Ascending aorta (tissue), 2 donors: ENCODE data around the gene SMPD2. TPM values are rescaled to one million over a fixed set of nuclear protein-coding genes. Genes with fewer than 3 reads are reported as not detected.
A peak's percentile ranks its signal among the peaks of the same experiment; 100 is the strongest.

Experiments
- DNase-seq, 2 donors: peaks; one replicate each; pipeline ENCODE4 v3.0.0-alpha.2; 2019; ENCODE audit warnings: low spot score in 2 of 2
- H3K27ac ChIP-seq, 2 donors: fragments of 200-600 bp; sonication (generic); one replicate each; pipeline ENCODE4 v1.5.1; 2016 to 2017; ENCODE audit warnings: mild to moderate bottlenecking in 1 of 2
- H3K27me3 ChIP-seq: fragments of 200-600 bp; sonication (generic); one replicate; pipeline ENCODE4 v1.5.1; 2017
- H3K36me3 ChIP-seq, 2 donors: fragments of 200-600 bp; sonication (generic); one replicate each; pipeline ENCODE4 v1.5.1; 2016
- H3K4me1 ChIP-seq, 2 donors: fragments of 200-600 bp; sonication (generic); one replicate each; pipeline ENCODE4 v1.5.1; 2016 to 2017; ENCODE audit warnings: mild to moderate bottlenecking in 1 of 2
- H3K4me3 ChIP-seq, 2 donors: fragments of 200-600 bp; sonication (generic); one replicate each; pipeline ENCODE4 v1.5.1; 2016 to 2017; ENCODE audit warnings: mild to moderate bottlenecking in 1 of 2
- H3K9me3 ChIP-seq, 2 donors: fragments of 200-600 bp; sonication (generic); one replicate each; pipeline ENCODE4 v1.5.1; 2016
- CTCF ChIP-seq, 3 experiments: fragments of 200-600 bp in 2 of 3; fragments of 450-650 bp in 1 of 3; sonication (generic) in 2 of 3; IDR thresholded peaks; one replicate each; pipeline ENCODE4 v1.5.1; 2016 to 2019; ENCODE audit warnings: antibody characterized with exemption in 3 of 3, mild to moderate bottlenecking in 1 of 3, moderate library complexity in 1 of 3
- intact Hi-C: fragments of 100-400 bp; cut with DNase I; formaldehyde crosslinking; loops from one replicate; pipeline ENCODE4 v1.15.1; 2023
- total RNA-seq: library from RNA; depleted of rRNA; stranded (reverse); fragments of >200 nt; gene quantifications from one replicate; pipeline ENCODE4 v1.1.0, GENCODE V29; 2016

Gene SMPD2
- total RNA-seq, 1 donor from 2014 or later = 14.2 TPM

DNA sequence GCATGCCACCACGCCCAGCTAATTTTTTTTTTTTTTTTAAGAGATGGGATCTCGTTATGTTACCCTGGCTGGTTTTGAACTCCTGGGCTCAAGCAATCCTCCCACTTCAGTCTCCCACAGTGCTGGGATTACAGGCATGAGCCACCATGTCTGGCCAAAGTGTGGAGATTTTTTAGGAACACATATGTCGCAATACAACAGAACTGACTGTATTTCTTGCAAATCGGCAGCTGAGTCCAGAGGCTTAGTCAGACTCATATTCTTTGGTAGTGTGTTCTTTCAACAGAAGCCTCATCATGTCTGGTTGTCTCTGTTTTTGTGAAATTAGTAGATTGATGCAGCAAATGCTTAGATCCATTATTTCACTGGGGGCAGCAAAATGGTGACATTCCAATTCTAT lies 34.3 kb upstream of the SMPD2 start:
- Histone ChIP-seq H3K9me3 (no peaks in the 10 kb centered on the region), H3K36me3 (no peaks in the 10 kb centered on the region), H3K4me3 (no peak overlapping the region), H3K27ac (no peak overlapping the region), H3K4me1 (no peaks in the 10 kb centered on the region), H3K27me3 (no peaks in the 10 kb centered on the region)
- peak in 1 of 2 donors; percentile 30 for DNase-seq
- no peak for TF ChIP-seq CTCF (IDR thresholded peaks at IDR 0.05)
- intact Hi-C loops = no loop called here

GRCh38 chr6:109411034-109411433 lies 29.5 kb upstream of the SMPD2 start:
- Histone ChIP-seq H3K4me1 (no peaks in the 10 kb centered on the region), H3K9me3 (no peaks in the 10 kb centered on the region), H3K27me3 (no peaks in the 10 kb centered on the region), H3K27ac (no peak overlapping the region), H3K4me3 (no peak overlapping the region), H3K36me3 (no peaks in the 10 kb centered on the region)
- DNase-seq = peak in 1 of 2 donors; percentile 8
- intact Hi-C loops = no loop called here
- TF ChIP-seq CTCF (IDR thresholded peaks at IDR 0.05) = no peak

DNA sequence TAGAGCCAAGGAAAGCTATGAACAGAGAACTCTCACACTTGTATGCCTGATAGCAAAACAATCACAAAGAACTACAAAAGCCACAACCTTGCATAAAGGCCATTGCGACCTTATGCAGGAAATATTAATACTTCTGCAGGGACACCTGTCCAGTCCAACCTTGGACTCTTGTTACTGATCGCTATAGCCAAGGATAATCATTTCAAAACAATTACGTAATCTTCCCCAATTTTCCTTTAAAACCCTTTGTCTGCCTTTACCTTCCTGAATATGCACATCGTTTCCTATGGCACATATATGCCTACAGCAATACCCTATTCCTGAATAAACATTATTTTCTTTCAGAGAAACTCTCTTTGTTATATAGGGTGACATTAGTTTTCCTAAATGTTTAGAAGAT lies 22.9 kb upstream of the SMPD2 start:
- no peak for TF ChIP-seq CTCF (IDR thresholded peaks at IDR 0.05)
- Histone ChIP-seq H3K4me3 (no peak overlapping the region), H3K4me1 (no peaks in the 10 kb centered on the region), H3K36me3 (no peaks in the 10 kb centered on the region), H3K27ac (no peak overlapping the region), H3K9me3 (no peaks in the 10 kb centered on the region), H3K27me3 (no peaks in the 10 kb centered on the region)
- intact Hi-C loops = no loop called here
- no peak for DNase-seq

DNA sequence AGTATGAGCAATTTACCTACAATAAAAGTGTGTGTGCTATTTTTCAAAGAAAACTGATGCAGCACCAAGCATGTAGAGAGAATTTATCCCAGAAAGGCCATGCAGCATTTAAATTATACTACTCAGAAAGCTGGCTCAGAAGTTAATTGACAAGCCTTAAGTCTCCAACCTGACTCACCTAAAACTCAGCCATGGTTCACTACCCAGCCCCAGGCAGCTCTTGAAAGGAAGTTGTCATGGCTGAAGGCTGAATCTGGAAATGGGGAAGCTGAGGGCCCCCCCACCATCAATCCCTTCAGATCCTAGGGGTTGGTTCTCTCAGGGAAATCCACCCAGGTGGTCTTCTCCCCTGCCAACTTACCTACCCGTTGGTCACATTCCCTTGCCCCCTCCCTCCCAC lies 19.8 kb upstream of the SMPD2 start:
- intact Hi-C loops = no loop called here
- no peaks in the 10 kb centered on the region for H3K27me3 ChIP-seq

GRCh38 chr6:109421184-109421583 lies 19.3 kb upstream of the SMPD2 start:
- no peak for TF ChIP-seq CTCF (IDR thresholded peaks at IDR 0.05)
- Histone ChIP-seq H3K36me3 (no peaks in the 10 kb centered on the region), H3K4me1 (no peaks in the 10 kb centered on the region), H3K27me3 (no peaks in the 10 kb centered on the region), H3K27ac (no peak overlapping the region), H3K4me3 (no peak overlapping the region), H3K9me3 (no peaks in the 10 kb centered on the region)
- intact Hi-C loops = no loop called here
- DNase-seq = no peak

More for the DNA sequence above, 19.8 kb upstream of the SMPD2 start:
- Histone ChIP-seq H3K9me3 (no peaks in the 10 kb centered on the region), H3K4me3 (no peak overlapping the region), H3K36me3 (no peaks in the 10 kb centered on the region), H3K4me1 (no peaks in the 10 kb centered on the region), H3K27ac (no peak overlapping the region)
- TF ChIP-seq CTCF (IDR thresholded peaks at IDR 0.05) = no peak
- DNase-seq = no peak

DNA sequence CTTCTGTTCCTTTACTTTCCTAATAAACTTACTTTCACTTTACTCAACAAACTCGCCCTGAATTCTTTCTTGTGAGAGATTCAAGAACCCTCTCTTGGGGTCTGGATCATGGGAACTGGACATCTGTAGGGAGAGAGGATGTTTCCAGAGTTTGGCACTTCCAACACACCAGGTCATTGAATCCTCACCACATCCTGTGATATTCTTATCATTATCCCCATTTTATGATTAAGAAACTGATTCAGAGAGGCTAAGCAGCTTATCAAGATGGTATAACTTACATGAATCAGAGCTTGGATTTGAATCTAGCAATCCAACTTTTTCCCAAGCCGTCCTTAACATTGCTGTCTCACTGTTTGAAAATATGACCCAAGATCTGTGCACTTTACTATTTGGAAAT lies 15.6 kb upstream of the SMPD2 start:
- Histone ChIP-seq H3K9me3 (no peaks in the 10 kb centered on the region), H3K27ac (no peak overlapping the region), H3K27me3 (no peaks in the 10 kb centered on the region), H3K4me1 (peaks cover 0 to 3% of the 10 kb centered on the region in 2 donors), H3K36me3 (no peaks in the 10 kb centered on the region), H3K4me3 (no peak overlapping the region)
- no peak for DNase-seq
- TF ChIP-seq CTCF (IDR thresholded peaks at IDR 0.05) = no peak
- intact Hi-C loops = no loop called here
